Lung (tissue), 12 donors: ENCODE data around the gene KNDC1. TPM values are rescaled to one million over a fixed set of nuclear protein-coding genes. Genes with fewer than 3 reads are reported as not detected.

Source experiments
- ATAC-seq: fragments of 200-7000 bp; cut with Tn5 transposase; one replicate; pipeline ENCODE4 v1.9.1; 2020; ENCODE audit warnings: moderate number of reproducible peaks; ENCODE audit not compliant: insufficient read depth, low FRiP score
- DNase-seq, 3 donors: peaks; one replicate each; pipeline ENCODE4 v3.0.0-alpha.2; 2013 to 2017
- H3K27ac ChIP-seq, 2 donors: one replicate each; pipeline ENCODE4 v1.5.1; 2013; ENCODE audit warnings: mild to moderate bottlenecking in 2 of 2, moderate library complexity in 2 of 2, control low read depth in 1 of 2, inconsistent platforms in 1 of 2, low read depth in 1 of 2, low read length in 1 of 2
- H3K27me3 ChIP-seq, 3 donors: one replicate each; pipeline ENCODE4 v1.5.1; 2013; ENCODE audit warnings: low read length in 2 of 3; ENCODE audit not compliant: control insufficient read depth in 3 of 3, insufficient read depth in 3 of 3
- H3K36me3 ChIP-seq, 4 donors: one replicate each; pipeline ENCODE4 v1.5.1; 2013; ENCODE audit warnings: low read length in 4 of 4, mild to moderate bottlenecking in 1 of 4, moderate library complexity in 1 of 4; ENCODE audit not compliant: control insufficient read depth in 4 of 4, insufficient read depth in 4 of 4
- H3K4me1 ChIP-seq, 5 donors: one replicate each; pipeline ENCODE4 v1.5.1; 2013; ENCODE audit warnings: low read length in 5 of 5, mild to moderate bottlenecking in 2 of 5, moderate library complexity in 1 of 5; ENCODE audit not compliant: control insufficient read depth in 5 of 5, insufficient read depth in 5 of 5
- H3K4me3 ChIP-seq: one replicate; pipeline ENCODE4 v1.5.1; 2013; ENCODE audit warnings: mild to moderate bottlenecking, control low read depth, moderate library complexity
- H3K9ac ChIP-seq, 2 donors: one replicate each; pipeline ENCODE4 v1.5.1; 2013; ENCODE audit warnings: low read length in 2 of 2, control low read depth in 1 of 2; ENCODE audit not compliant: insufficient read depth in 1 of 2
- H3K9me3 ChIP-seq, 4 donors: one replicate each; pipeline ENCODE4 v1.5.1; 2013; ENCODE audit warnings: low read length in 3 of 4, mild to moderate bottlenecking in 1 of 4, moderate library complexity in 1 of 4; ENCODE audit not compliant: control insufficient read depth in 4 of 4, insufficient read depth in 3 of 4
- CTCF ChIP-seq: IDR thresholded peaks from 2 replicates; pipeline ENCODE4 v1.5.1; 2012; ENCODE audit warnings: mild to moderate bottlenecking; ENCODE audit errors: control extremely low read depth, extremely low read depth
- WGBS, 2 donors: extraction: QIAGEN DNeasy Blood & Tissue Kit; methylation state at CpG; one replicate each; pipeline ENCODE4 v1.1.7; 2013; 5-methylcytosine and 5-hydroxymethylcytosine counted together
- polyA plus RNA-seq, 2 donors: library from polyadenylated mRNA; stranded (reverse); fragments of 200-250 nt; gene quantifications; one replicate each; pipeline ENCODE4 v1.2.1, GENCODE V29; 2013
- total RNA-seq, 2 donors: library from RNA; depleted of rRNA in 1 of 2; stranded (reverse); fragments of >200 nt in 1 of 2; gene quantifications; one replicate each; pipeline ENCODE4 v1.2.1, GENCODE V29; 2014 to 2021
- donor health status: control.
- donor health status: control.
- donor health status: Bipolar disorder and iron deficiency.
- donor health status: healthy.
- donor health status: DM: yes; HTN: yes; CAD: no.

Gene KNDC1
- total and polyA plus RNA-seq, 4 donors = 3.2 to 21.0 (median 6.7) TPM

DNA sequence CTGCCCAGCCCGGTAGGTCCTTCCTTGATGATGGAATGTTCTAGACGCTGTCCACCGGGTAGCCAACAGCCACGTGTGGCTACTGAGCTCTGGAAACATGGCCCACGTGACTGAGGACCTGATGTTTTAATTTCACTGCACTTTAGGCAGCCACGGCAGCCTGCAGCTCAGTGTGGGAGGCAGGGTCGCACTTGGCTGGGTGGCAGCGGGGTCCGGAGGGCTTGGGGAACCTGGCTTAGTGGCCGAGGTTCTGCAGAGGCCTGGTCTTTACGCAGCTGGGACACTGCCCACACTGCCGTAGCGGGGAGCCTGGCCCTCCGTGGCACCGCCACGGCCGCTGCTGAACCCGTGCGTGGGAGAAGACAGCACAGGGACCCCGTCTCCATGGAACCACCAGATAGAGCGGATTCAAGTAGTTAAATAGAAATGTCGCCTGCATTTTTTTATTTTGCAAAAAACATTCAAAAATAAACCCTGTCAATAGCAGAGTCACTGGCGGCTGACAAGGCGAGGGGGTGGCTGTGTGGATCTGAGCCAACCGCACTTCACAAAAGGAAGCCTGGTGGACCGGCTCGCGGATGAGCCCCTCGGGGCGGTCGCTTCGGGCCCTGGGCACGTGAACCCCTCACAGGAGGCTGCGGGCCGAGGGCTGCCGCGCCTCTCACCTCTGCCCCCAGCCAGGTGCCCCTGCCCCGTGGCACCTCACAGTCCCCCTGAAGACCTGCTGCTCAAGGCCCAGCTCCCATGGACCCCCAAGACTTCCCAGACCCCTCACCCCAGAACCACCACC lies 44.4 kb downstream of the KNDC1 start:
- no peak overlapping the region for H3K9ac ChIP-seq
- no peaks in the 10 kb centered on the region for H3K36me3 ChIP-seq
- WGBS, 2 donors = 90 to 92% methylated on average over 38 of the region's 38 CpGs
- DNase-seq = no peak
- ATAC-seq = no peak
- H3K4me3 ChIP-seq = no peak overlapping the region
- no peaks in the 10 kb centered on the region for H3K9me3 ChIP-seq
- no peak for TF ChIP-seq CTCF
- H3K27ac ChIP-seq = no peak overlapping the region
- H3K27me3 ChIP-seq = no peaks in the 10 kb centered on the region
- no peaks in the 10 kb centered on the region for H3K4me1 ChIP-seq

GRCh38 chr10:133205146-133205545 lies 45.1 kb downstream of the KNDC1 start:
- no peak for ATAC-seq
- H3K4me1 ChIP-seq = no peaks in the 10 kb centered on the region
- no peak for TF ChIP-seq CTCF
- WGBS, 2 donors = 84 to 85% methylated on average over 23 of the region's 23 CpGs
- H3K27me3 ChIP-seq = no peaks in the 10 kb centered on the region
- no peak overlapping the region for H3K4me3 ChIP-seq
- H3K27ac ChIP-seq = no peak overlapping the region
- no peaks in the 10 kb centered on the region for H3K9me3 ChIP-seq
- no peak for DNase-seq
- no peaks in the 10 kb centered on the region for H3K36me3 ChIP-seq
- no peak overlapping the region for H3K9ac ChIP-seq

DNA sequence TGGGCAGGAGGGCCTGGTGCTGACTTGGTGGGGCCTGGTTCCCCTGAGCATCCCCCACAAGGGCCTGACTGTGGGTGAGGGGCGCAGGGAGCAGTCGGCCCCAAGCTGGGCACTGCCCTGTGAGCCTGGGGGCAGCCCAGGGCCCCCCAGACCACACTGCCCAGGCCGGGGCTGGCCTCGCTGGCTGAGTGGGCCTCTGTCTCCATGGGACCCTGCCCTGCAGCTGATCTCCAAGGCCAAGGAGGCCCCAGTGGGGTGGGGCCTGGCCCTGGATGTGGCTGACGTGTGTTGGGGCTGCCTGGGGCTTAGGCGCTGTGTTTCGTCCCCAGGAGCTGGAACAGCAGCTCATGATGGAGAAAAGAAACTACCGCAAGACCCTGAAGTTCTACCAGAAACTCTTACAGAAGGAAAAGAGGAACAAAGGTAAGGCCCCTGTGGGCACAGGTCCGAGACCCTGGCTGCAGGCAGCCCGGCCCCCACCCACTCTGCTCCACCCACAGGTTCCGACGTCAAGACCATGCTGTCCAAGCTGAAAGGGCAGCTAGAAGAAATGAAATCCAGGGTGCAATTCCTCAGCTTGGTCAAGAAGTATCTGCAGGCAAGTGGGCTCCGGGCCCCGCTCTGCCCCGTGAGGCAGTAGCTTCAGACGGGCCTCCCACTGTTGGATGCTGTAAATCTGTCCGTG lies 46.5 kb downstream of the KNDC1 start:
- no peak overlapping the region for H3K27ac ChIP-seq
- no peaks in the 10 kb centered on the region for H3K27me3 ChIP-seq
- no peaks in the 10 kb centered on the region for H3K9me3 ChIP-seq
- WGBS, 2 donors = 84 to 88% methylated on average over 17 of the region's 17 CpGs
- no peak overlapping the region for H3K9ac ChIP-seq
- no peaks in the 10 kb centered on the region for H3K4me1 ChIP-seq
- ATAC-seq (no peak), DNase-seq (no peak)
- H3K36me3 ChIP-seq = no peaks in the 10 kb centered on the region
- H3K4me3 ChIP-seq = no peak overlapping the region
- TF ChIP-seq CTCF = no peak
